Prostate gland (tissue), 2 donors: ENCODE data around the gene C14orf132. TPM values are rescaled to one million over a fixed set of nuclear protein-coding genes. Genes with fewer than 3 reads are reported as not detected.
"Not testable (repeated sequence)": the region's sequence is repeated elsewhere in the genome, so short reads cannot be mapped to it uniquely, and the experiment has no call there.

Source experiments
- DNase-seq: peaks from one replicate; pipeline ENCODE4 v3.0.0-alpha.2; 2019; ENCODE audit warnings: low spot score
- H3K27ac ChIP-seq, 2 donors: fragments of 200-600 bp; sonication (generic); 2 replicates each; pipeline ENCODE4 v1.5.1; 2017 to 2019
- H3K27me3 ChIP-seq: fragments of 200-600 bp; sonication (generic); replicated peaks from 2 replicates; pipeline ENCODE4 v1.5.1; 2019; ENCODE audit not compliant: insufficient read depth
- H3K36me3 ChIP-seq, 2 donors: fragments of 200-600 bp; sonication (generic); 1 replicate in 1 of 2; 2 replicates in 1 of 2; pipeline versions ENCODE4 v1.5.1 to v1.8.1; 2017 to 2019
- H3K4me1 ChIP-seq: fragments of 200-600 bp; sonication (generic); replicated peaks from 2 replicates; pipeline ENCODE4 v1.5.1; 2019
- H3K4me3 ChIP-seq, 2 donors: fragments of 200-600 bp; sonication (generic); 2 replicates each; pipeline ENCODE4 v1.5.1; 2017 to 2019
- H3K9me3 ChIP-seq: fragments of 200-600 bp; sonication (generic); 2 replicates; pipeline ENCODE4 v1.5.1; 2017
- CTCF ChIP-seq, 4 experiments: fragments of 200-600 bp in 2 of 4; fragments of 450-650 bp in 2 of 4; sonication (generic) in 2 of 4; IDR thresholded peaks; 1 replicate in 3 of 4; 2 replicates in 1 of 4; pipeline ENCODE4 v1.5.1; 2016 to 2019; ENCODE audit warnings: antibody characterized with exemption in 4 of 4, mild to moderate bottlenecking in 2 of 4, moderate library complexity in 2 of 4
- POLR2A ChIP-seq: fragments of 450-650 bp; IDR thresholded peaks from one replicate; pipeline ENCODE4 v1.6.1; 2016; ENCODE audit warnings: antibody characterized with exemption, mild to moderate bottlenecking
- POLR2AphosphoS5 ChIP-seq: sonication (generic); formaldehyde crosslinking; IDR thresholded peaks from one replicate; pipeline ENCODE4 v1.6.1; 2017; ENCODE audit warnings: antibody characterized with exemption
- WGBS: methylation state at CpG from one replicate; pipeline ENCODE4 v1.1.5; 2018; 5-methylcytosine and 5-hydroxymethylcytosine counted together
- intact Hi-C: fragments of 100-400 bp; cut with DNase I; formaldehyde crosslinking; loops from one replicate; pipeline ENCODE4 v1.14.2; 2022
- total RNA-seq, 2 donors: library from RNA; depleted of rRNA; stranded (reverse); fragments of >200 nt; gene quantifications; one replicate each; pipeline ENCODE4 v1.1.0, GENCODE V29; 2016

Gene C14orf132
- total RNA-seq, 2 donors from 2014 or later: 6.6 to 7.8 TPM

- TF ChIP-seq CTCF (IDR thresholded peaks at IDR 0.05): no peak
- TF ChIP-seq POLR2A: no peak
- TF ChIP-seq POLR2AphosphoS5: no peak
- no peak for DNase-seq
- Histone ChIP-seq H3K36me3 (no peaks in the 10 kb centered on the region), H3K4me1 (no peaks in the 10 kb centered on the region), H3K27me3 (no peaks in the 10 kb centered on the region), H3K4me3 (no peak overlapping the region), H3K9me3 (no peaks in the 10 kb centered on the region), H3K27ac (no peak overlapping the region)
- intact Hi-C loops: no loop called here
- 87% methylated on average over 4 of the region's 4 CpGs for WGBS
Observed at GRCh38 chr14:96071561-96071960, 32.4 kb downstream of the C14orf132 start.

DNA sequence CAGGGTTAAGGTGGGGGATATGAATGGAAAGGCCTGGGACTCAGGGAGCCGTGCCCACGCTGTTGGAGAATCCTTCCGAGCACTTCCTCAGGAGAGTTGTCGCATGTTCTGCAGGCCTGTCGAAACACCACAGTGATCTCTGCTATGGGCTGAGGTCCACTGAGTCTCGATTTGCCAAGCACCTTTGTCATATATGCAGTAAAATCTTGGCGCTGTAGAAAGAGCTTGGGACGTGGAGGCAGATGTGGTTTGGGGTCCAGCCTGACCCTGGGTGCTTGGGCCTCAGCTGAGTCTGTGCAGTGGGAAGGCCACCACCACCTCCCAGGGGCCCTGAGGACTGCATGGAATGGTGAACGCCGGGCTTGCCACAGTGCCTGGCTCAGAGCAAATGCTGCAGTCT lies 32.9 kb downstream of the C14orf132 start:
- no peak for DNase-seq

DNA sequence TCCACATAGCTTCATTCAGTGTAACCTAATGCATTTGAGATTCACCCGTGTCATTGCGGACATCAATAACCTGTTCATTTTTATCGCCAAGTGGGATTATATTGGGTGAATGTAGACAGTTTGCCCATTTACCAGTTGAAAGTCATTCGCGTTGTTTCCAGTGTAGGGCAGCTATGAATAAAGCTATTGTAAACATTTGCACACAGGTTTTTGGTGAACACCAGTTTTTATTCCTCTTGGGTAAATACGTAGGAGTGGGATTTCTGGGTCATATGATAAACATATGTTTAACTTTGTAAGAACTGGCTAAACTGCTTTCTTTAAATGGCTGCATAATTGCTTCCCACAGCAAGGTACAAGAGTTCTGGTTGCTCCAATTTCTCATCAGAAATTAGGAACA lies 33.6 kb downstream of the C14orf132 start:
- intact Hi-C loops: no loop called here
- no peak for DNase-seq
- no peaks in the 10 kb centered on the region for H3K9me3 ChIP-seq
- H3K4me3 ChIP-seq: no peak overlapping the region
- 59% methylated on average over 6 of the region's 6 CpGs for WGBS
- no peak overlapping the region for H3K27ac ChIP-seq
- TF ChIP-seq CTCF (IDR thresholded peaks at IDR 0.05): no peak
- no peak for TF ChIP-seq POLR2A
- no peak for TF ChIP-seq POLR2AphosphoS5
- H3K27me3 ChIP-seq: no peaks in the 10 kb centered on the region
- no peaks in the 10 kb centered on the region for H3K36me3 ChIP-seq
- no peaks in the 10 kb centered on the region for H3K4me1 ChIP-seq

More for the DNA sequence above, 32.9 kb downstream of the C14orf132 start:
- 97% methylated on average over 10 of the region's 10 CpGs for WGBS
- Histone ChIP-seq H3K4me3 (no peak overlapping the region), H3K27ac (no peak overlapping the region), H3K4me1 (no peaks in the 10 kb centered on the region), H3K27me3 (no peaks in the 10 kb centered on the region), H3K36me3 (no peaks in the 10 kb centered on the region), H3K9me3 (no peaks in the 10 kb centered on the region)
- intact Hi-C loops: no loop called here
- TF ChIP-seq CTCF (IDR thresholded peaks at IDR 0.05) (no peak), POLR2AphosphoS5 (no peak), POLR2A (no peak)

DNA sequence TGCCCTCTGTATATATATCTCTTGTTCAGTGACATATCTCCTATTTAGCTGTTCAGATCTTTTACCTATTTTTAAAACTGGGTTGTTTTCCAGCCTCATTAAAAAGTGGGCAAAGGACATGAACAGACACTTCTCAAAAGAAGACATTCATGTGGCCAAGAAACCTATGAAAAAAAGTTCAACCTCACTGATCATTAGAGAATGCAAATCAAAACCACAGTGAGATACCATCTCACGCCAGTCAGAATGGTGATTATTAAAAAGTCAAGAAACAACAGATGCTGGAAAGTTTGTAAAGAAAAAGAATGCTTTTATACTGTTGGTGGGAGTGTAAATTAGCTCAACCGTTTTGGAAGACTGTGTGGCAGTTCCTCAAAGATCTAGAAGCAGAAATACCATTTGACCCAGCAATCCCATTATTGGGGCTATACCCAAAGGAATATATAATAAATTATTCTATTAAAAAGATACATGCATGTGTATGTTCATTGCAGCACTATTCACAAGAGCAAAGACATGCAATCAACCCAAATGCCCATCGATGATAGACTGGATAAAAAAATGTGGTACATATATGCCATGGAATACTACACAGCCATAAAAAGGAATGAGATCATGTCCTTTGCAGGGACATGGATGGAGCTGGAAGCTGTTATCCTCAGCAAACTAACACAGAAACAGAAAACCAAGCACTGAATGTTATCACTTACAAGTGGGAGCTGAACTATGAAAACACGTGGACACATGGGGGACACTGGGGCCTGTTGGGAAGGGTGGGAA lies 34.3 kb downstream of the C14orf132 start:
- intact Hi-C loops, H3K4me3 ChIP-seq, DNase-seq, H3K27ac ChIP-seq, H3K4me1 ChIP-seq, H3K9me3 ChIP-seq, H3K27me3 ChIP-seq, H3K36me3 ChIP-seq: not testable (repeated sequence)
- 77% methylated on average over 4 of the region's 4 CpGs for WGBS

DNA sequence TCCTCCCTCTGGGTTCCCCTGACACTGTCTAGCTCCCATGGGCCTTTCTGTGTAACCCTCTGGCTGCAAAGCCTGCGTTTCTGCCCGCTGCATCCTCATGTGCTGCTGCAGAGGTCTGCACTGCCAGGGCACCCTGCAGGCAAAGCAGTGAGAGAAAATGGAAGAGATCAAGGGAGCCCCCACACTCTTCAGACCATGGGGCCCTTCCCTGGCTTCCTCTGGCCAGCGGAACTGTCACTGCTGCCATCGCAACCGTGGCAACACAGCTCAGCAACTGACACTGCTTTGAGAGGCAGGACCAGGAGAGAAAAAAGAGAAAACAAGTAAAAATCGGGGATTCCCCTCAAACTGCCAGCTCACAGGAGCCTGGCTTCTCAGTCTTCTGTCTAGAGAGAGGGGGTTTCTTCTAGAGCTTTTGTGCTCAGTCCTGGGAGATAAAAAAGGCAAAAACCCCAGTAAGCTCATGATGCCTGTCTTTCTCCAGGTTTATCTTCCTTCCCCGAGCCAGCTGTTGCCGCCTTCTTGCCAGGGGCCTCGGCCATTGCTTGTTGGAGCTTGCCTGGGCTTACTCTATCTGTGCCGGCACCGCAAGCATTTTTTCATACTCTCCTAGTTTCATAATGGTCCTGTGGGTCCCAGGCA lies 38.9 kb downstream of the C14orf132 start:
- WGBS: 42% methylated on average over 11 of the region's 11 CpGs
- no peaks in the 10 kb centered on the region for H3K36me3 ChIP-seq
- TF ChIP-seq POLR2AphosphoS5 (peak; percentile 64), POLR2A (no peak)
- H3K9me3 ChIP-seq: no peaks in the 10 kb centered on the region
- H3K27ac ChIP-seq: no peak overlapping the region
- H3K4me3 ChIP-seq: no peak overlapping the region
- peak; percentile 64 for DNase-seq
- no peaks in the 10 kb centered on the region for H3K27me3 ChIP-seq
- H3K4me1 ChIP-seq: no peaks in the 10 kb centered on the region
- intact Hi-C loops: no loop called here

DNA sequence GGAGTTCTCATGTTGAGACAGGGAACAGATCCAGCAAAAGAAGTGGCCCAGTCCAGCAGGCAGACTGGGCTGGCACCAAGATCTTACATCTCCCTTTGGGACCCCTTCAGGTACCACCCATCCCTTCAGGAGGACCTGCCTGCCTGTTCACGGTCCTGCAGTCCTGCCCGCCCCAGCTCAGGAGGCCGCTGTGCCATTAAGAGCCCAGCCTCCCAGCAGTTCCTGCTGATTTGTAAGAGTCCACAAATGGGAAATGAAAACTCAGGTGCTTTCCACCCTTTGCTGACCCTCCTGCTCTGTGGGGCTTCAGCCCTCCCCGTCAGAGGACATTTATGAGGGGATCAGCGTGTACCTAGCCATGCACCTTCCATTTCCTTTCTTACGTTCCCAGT lies 39.5 kb downstream of the C14orf132 start:
- Histone ChIP-seq H3K27ac (no peak overlapping the region), H3K4me1 (no peaks in the 10 kb centered on the region), H3K36me3 (no peaks in the 10 kb centered on the region), H3K9me3 (no peaks in the 10 kb centered on the region), H3K27me3 (no peaks in the 10 kb centered on the region), H3K4me3 (no peak overlapping the region)
- intact Hi-C loops: no loop called here
- 56% methylated on average over 6 of the region's 6 CpGs for WGBS
- no peak for DNase-seq
- no peak for TF ChIP-seq POLR2AphosphoS5
- no peak for TF ChIP-seq POLR2A
- TF ChIP-seq CTCF (IDR thresholded peaks at IDR 0.05): no peak
